Subcutaneous adipose tissue (tissue), 4 donors: Measurements from ENCODE around the gene PTPRQ. TPM values are rescaled to one million over a fixed set of nuclear protein-coding genes. Genes with fewer than 3 reads are reported as not detected.

ENCODE experiments used
- total RNA-seq, 4 donors: library from RNA; depleted of rRNA; stranded (reverse); fragments of >200 nt; gene quantifications; one replicate each; pipeline ENCODE4 v1.1.0, GENCODE V29; 2016
- TF ChIP-seq, protein P1 (sequence below): fragments of 450-650 bp; IDR thresholded peaks from one replicate; pipeline ENCODE4 v1.5.1; 2016; ENCODE audit warnings: low read depth, mild to moderate bottlenecking, control low read depth, antibody characterized with exemption, moderate library complexity

The PTPRQ gene
- total RNA-seq, 4 donors from 2014 or later: 0.34 to 5.5 (median 2.2) TPM

DNA sequence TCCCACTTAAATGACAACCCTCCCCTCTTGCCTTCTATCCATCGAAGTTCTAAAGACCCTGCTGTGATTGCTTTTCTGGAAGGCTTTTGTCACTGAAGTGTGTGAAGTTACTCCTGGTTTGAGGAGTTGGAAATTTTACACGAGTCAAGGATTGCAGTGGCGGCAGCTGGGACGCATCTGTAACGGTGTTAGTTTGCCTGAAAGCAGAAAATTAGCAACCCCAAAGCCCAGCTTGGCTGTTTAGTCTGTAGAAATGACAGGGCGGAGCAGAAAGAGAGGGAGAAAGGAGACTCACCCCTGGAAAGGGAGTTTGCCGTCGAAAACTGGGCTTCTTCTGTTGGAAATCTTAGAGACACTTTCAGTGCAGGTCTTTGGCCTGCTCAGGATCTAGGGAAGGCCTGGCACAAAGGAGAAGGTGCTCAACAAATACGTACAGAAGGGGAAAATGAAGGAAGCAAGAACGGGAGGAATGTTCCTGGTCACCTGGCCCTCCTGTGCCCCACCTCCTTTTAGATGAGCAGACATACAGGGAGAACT, 271.7 kb downstream of the PTPRQ start:
- TF ChIP-seq, protein P1, sequence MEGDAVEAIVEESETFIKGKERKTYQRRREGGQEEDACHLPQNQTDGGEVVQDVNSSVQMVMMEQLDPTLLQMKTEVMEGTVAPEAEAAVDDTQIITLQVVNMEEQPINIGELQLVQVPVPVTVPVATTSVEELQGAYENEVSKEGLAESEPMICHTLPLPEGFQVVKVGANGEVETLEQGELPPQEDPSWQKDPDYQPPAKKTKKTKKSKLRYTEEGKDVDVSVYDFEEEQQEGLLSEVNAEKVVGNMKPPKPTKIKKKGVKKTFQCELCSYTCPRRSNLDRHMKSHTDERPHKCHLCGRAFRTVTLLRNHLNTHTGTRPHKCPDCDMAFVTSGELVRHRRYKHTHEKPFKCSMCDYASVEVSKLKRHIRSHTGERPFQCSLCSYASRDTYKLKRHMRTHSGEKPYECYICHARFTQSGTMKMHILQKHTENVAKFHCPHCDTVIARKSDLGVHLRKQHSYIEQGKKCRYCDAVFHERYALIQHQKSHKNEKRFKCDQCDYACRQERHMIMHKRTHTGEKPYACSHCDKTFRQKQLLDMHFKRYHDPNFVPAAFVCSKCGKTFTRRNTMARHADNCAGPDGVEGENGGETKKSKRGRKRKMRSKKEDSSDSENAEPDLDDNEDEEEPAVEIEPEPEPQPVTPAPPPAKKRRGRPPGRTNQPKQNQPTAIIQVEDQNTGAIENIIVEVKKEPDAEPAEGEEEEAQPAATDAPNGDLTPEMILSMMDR: no peak

DNA sequence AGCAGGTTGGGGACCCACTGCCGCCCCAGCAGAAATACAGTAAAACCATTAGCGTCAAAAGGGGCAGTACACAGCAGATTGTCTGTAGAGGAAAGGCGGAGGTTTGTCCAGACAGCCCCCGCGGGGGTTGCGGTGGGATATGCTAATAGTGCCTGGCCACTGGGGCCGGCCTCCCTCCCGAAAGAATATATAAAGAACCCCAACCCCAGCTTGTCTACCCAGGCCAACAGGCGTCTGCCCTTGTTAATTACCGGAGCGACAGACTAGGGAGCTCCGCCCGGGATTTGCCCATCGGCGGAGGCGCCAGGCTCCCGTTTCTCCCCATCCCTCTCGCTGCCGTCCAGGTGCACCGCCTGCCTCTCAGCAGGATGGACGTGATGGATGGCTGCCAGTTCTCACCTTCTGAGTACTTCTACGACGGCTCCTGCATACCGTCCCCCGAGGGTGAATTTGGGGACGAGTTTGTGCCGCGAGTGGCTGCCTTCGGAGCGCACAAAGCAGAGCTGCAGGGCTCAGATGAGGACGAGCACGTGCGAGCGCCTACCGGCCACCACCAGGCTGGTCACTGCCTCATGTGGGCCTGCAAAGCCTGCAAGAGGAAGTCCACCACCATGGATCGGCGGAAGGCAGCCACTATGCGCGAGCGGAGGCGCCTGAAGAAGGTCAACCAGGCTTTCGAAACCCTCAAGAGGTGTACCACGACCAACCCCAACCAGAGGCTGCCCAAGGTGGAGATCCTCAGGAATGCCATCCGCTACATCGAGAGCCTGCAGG, 272.8 kb downstream of the PTPRQ start, which contains the start of gene MYF5:
Gene MYF5, plus strand, starts transcription at position 217 of the 774 bp plus-strand sequence. Its CDS starts 152 bp downstream, at position 369.
- TF ChIP-seq, protein P1: no peak

DNA sequence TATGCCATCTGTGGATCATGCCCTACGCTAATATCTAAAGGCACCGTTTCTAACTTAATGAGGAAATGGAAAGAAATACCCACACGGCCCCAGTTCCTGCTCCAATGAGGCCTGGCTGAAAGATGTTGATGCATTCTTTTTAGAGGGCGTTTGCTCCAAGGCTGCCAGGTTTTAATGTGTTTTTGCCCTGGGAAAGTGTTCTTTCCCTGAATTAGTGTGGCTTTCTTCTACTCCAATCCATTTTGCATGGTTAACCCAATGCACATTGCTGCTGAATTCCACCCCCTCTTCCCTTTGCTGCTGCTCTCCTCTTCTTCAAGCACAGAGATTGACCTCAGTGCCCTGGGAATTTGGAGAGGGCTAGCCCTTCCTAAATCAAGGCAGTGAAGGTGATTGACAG, 273.8 kb downstream of the PTPRQ start:
- TF ChIP-seq, protein P1: no peak

DNA sequence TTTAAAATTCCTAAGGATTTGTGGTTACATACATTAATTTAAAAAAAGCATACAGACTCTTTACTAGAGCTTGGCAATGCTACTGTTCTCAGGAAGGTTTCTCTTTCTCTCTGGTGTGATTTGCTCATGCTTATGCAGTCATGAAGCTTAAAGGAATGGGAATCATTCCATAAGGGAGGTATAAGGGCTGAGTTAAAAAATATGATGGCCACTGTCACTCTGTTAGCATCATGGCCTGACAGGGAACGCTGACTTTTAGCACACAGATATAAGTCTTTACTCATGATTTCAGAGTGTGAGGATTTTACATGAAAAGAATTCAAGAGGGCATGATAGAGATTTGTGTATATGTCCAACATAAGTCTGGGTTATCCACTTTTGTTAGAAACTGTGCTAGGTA, 276.5 kb downstream of the PTPRQ start:
- TF ChIP-seq, protein P1: no peak

DNA sequence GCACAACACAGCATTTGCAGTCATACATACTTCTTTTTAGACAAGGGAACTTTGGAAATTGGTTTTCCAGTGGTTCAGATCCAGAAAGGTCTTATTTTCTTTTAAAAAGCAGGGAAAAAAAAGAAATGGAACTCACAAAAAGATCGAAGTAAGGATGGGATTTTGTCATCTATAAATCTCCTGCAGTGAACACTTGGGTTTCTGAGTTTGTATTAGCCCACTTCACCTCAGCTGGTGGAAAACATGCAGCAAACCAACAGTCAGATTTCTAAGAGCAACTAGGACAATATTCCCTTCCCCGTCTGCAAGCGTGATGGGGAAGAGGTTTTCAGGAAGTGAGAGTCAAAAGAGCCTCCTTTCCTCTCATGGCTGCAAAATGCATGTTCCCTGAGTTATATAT, 277.3 kb downstream of the PTPRQ start:
- TF ChIP-seq, protein P1: no peak
